Measurements from ENCODE around the gene FAM111B.

Gene FAM111B

DNA sequence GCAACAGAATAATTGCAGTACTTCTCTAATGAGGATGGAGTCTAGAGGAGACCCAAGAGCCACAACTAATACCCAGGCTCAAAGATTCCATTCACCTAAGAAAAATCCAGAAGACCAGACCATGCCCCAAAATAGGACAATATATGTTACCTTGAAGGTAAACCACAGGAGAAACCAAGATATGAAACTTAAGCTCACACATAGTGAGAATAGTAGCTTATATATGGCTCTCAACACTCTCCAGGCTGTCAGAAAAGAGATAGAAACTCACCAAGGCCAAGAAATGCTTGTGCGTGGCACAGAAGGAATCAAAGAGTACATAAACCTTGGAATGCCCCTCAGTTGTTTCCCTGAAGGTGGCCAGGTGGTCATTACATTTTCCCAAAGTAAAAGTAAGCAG is 44.7 kb downstream of the FAM111B start:
- no peak for DNase-seq (ENCODE audit: low read depth in 2 of 2, low spot score in 1 of 2)

GRCh38 chr11:59152312-59152951 is 45.4 kb downstream of the FAM111B start:
- no peak for DNase-seq (ENCODE audit: low read depth in 2 of 2, low spot score in 1 of 2)

GRCh38 chr11:59154610-59155009 is 47.6 kb downstream of the FAM111B start:
- no peak for DNase-seq (ENCODE audit: low read depth in 2 of 2, low spot score in 1 of 2)

GRCh38 chr11:59157433-59157832 is 50.4 kb downstream of the FAM111B start:
- no peak for DNase-seq (ENCODE audit: low read depth in 2 of 2, low spot score in 1 of 2)

DNA sequence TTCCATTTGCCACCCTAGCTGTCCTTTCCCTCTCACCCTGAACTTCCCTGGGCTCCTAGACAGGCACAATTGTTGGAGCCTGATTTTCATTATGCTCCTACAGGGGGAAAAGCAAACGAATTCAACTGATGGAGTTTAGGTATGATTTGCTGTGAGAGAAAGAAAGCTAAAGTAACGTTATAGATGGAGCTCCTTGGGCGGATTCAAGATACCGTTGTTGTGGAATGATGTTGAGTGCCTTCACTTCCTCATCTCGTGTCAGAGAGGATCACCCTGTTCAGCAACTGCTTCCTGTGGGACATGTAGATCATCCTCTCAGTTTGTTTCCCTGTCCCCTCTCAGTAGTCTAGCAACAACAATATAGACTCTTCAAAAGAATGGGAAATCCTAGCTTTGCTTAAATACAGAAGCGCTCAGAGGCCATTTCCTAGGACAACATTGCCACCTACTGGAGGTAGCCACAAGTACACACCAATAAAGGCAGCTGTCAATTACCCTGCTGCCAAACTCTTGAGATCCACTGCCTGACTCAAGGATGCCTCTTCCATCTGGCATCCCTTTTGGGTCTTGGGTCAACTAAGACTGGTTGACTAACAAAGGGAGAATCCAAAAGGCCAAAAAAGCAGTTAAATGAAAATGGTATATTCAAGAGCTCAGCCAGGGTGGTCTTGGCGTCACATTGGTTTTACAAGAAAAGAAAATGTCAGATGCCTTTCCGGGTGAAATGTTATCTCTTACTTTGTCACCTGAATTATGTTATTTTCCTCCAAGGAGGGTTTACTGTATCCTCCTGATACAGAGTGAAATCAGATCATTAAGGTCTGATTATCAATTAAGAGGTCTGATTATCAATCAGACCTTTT is 51.4 kb downstream of the FAM111B start:
- DNase-seq (ENCODE audit: low read depth in 2 of 2, low spot score in 1 of 2), result no peak

- no peak for DNase-seq (ENCODE audit: low read depth in 2 of 2, low spot score in 1 of 2)
These were observed 57.0 kb downstream of the FAM111B start for GRCh38 chr11:59164028-59164427.

DNA sequence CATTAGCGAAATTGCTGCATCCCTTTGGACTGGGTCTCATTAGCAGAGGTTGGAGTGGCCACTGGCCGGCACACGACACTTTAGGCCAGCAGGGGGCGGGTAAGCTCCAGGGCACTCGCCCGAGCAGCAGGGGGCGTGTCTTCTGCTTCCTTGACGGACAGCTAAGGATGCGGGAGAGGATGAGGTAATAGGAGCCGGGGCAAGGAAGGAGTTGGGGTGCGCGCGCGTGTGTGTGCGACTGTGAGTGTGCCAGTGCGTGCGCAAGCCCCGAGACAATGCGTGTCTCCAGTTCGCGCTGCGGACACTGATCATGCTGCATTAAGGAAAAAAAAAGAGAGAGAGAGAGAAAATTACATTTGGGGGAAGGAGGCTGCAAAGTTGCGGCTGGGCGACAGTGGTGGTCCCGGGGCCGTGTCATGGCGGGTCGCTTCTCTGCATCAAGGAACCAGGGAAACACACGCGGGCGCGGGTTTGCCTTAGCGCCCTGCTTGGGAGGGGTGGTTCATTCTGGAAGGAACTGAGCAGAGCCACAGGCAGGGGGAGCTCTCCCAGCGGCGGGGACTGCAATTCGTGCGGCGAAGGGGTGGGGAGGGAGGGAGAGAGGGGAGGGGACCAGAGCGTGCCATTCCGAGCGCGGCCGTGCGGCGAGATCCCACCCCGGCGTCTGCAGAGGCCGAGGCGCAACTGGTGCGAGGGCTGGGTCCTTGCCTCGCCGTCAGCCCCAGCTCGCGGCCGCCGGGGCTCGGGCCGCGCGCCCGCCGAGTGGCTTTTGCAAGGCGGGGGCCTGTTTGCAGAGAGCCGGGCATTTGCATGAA is 64.7 kb downstream of the FAM111B start, which contains the start of gene DTX4:
Gene DTX4 (plus strand): TSS at position 625 of the 815 bp plus-strand sequence. CDS start 464 bp downstream, outside the sequence.
- DNase-seq (ENCODE audit: low read depth in 2 of 2, low spot score in 1 of 2), result peak; percentile 70 to 72

- no peak for DNase-seq (ENCODE audit: low read depth in 2 of 2, low spot score in 1 of 2)
These were observed 65.5 kb downstream of the FAM111B start for GRCh38 chr11:59172345-59173079.

DNA sequence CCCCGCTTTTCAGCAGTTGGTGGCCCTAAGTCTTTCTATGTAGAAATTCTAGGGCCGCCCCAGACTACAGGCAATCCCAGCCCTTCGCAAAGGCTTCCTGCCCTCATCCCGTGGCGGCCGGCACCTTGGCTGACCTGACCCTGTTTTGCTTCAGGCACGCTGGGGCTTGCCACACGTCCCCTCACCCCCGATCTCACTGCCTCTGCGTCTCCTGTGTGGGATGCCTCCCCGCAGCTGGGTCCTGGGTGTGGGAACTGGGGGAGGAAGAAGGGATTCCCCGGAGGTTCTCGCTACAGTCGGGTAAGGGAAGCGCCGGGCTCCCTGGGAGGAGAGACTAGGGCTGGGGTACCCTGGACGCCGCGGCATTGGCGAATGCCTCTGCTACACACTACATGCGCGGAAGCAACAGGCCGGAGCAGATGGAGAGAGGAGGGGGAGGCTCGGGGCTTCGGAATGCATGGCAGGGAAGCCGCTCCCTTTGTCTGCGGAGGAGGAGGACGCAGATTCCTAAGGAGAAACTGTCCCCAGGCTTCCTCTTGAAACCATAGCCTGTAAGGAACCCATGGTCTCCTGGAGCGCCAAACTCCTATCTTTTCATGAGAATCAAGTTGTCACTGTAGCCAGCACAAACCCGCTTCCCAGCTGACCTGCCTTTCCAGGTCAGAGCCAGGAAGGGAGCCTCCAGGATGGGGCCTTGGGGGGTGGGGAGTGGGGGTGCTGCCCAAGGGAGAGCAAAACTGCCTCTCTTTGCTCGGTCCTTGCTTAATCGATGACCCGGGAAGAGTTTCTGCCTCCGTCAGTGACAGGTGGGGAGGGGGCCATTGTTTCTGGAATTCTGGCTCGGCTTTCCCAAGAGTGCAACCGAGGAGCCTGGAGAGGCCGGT is 66.3 kb downstream of the FAM111B start:
- DNase-seq (ENCODE audit: low read depth in 2 of 2, low spot score in 1 of 2), result no peak

DNA sequence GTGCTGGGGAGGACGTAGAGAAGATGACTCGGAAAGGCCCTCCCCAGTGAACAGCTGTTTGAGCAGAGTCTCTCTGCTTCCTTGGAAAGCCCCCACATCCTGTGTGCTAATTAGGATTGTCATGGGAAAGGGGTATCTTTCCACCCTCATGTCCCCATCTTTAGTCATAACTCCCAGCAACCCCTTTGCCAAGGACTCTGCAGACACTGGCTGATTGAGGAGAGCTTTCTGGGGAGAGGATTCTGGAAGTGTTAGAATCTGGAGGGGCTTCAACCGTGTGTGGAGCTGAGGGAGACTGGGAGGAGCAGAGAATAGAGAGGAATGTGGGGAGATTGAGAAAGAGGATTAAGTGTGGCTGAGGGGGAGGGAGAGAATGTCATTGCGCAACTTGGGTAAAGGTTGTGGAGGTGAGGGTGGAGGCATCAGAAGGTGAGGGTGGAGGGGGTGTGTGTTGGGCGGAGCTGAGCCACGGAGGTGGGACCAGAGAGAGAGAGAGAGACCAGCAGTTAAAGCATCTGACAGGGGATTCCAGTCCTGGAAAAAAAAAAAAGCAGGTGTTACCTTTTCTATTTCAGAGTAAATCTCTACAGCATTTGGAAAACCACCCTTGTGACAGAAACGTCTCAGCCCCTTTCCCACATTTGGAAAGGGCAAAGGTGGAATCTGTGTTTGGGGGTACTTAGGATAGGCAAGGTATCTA is 67.1 kb downstream of the FAM111B start:
- DNase-seq (ENCODE audit: low read depth in 2 of 2, low spot score in 1 of 2), result no peak

- no peak for DNase-seq (ENCODE audit: low read depth in 2 of 2, low spot score in 1 of 2)
These were observed 67.6 kb downstream of the FAM111B start for GRCh38 chr11:59174664-59175033.

DNA sequence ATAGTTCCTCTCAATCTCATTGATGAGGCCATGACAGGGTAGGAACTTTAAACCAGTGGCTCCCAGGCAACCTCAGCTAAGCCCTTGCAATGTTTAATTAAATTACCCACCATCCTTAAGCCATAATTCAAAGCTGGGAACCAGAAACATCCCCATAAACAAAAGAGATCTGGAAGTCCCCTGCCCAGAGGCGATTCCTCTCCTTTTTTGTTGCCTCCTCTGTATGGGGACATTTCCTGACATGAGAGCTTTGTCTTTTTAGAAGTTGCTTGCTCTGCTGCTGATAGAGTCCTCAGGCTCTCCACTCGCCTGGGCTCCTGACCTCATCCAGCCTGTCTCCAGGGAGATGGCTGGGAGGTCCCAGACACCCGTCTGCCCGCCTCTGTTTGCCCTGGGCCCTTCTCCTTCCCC is 68.1 kb downstream of the FAM111B start:
- no peak for DNase-seq (ENCODE audit: low read depth in 2 of 2, low spot score in 1 of 2)

DNA sequence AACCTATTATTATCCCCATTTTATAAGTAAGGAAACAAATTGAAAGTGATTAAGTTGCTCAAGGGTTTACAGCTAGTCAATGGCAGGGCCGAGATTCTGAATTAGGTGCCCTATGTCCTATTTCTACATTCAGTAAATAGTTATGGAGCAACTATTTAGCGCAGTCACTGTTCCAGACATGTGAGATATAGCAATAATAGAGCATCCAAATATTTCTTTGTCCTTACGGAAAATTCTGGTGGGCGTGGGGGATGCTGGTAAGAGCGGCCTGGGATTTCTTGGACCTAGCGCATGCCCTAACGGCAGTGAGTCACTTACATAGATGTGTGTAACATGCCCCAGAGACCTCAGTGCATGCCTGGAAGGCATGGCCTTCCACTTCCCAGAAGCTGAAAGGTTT is 69.3 kb downstream of the FAM111B start:
- DNase-seq (ENCODE audit: low read depth in 2 of 2, low spot score in 1 of 2), result no peak

All from stimulated activated CD8-positive, alpha-beta memory T cell treated with anti-CD3 and anti-CD28 coated beads, Interleukin-4, amount 100 ng/mL, for 4 hours (primary cell).